DND-41 (cell line): Measurements from ENCODE around the gene CDK16.

Experiments
- ATAC-seq: fragments of 200-7000 bp; cut with Tn5 transposase; 3 replicates; pipeline ENCODE4 v1.9.1; 2021; ENCODE audit warnings: low read depth; ENCODE audit not compliant: insufficient read depth
- DNase-seq: peaks from one replicate; pipeline ENCODE4 v3.0.0-alpha.2; 2020
- H2AFZ ChIP-seq: 2 replicates; pipeline ENCODE4 v1.6.0; 2012; ENCODE audit warnings: low read depth, low read length
- H3K27ac ChIP-seq: 2 replicates; pipeline ENCODE4 v1.5.1; 2012; ENCODE audit warnings: low read length, inconsistent platforms
- H3K27me3 ChIP-seq: fragments of 200-600 bp; sonication (generic); 2 replicates; pipeline ENCODE4 v1.6.0; 2012; ENCODE audit warnings: low read length, mild to moderate bottlenecking, inconsistent platforms; ENCODE audit not compliant: insufficient read depth, poor library complexity
- H3K36me3 ChIP-seq: 2 replicates; pipeline ENCODE4 v1.5.1; 2012; ENCODE audit warnings: low read length, inconsistent platforms; ENCODE audit not compliant: insufficient read depth
- H3K4me1 ChIP-seq: 2 replicates; pipeline ENCODE4 v1.5.1; 2012; ENCODE audit warnings: mild to moderate bottlenecking, low read length; ENCODE audit not compliant: insufficient read depth
- H3K4me2 ChIP-seq: 2 replicates; pipeline ENCODE4 v1.6.0; 2012; ENCODE audit warnings: mild to moderate bottlenecking, moderate library complexity, low read length, inconsistent platforms; ENCODE audit not compliant: insufficient read depth
- H3K4me3 ChIP-seq, 2 experiments: fragments of 200-600 bp in 1 of 2; shearing (Covaris generic) in 1 of 2; 2 replicates each; pipeline ENCODE4 v1.5.1; 2012 to 2016; ENCODE audit warnings: inconsistent platforms in 2 of 2, low read length in 2 of 2, mild to moderate bottlenecking in 2 of 2, low read depth in 1 of 2, moderate library complexity in 1 of 2
- H3K79me2 ChIP-seq: 2 replicates; pipeline ENCODE4 v1.6.0; 2012; ENCODE audit warnings: low read length, inconsistent platforms; ENCODE audit not compliant: insufficient read depth
- H3K9ac ChIP-seq: 2 replicates; pipeline ENCODE4 v1.6.0; 2012; ENCODE audit warnings: low read depth, mild to moderate bottlenecking, inconsistent platforms, low read length, moderate library complexity
- H3K9me3 ChIP-seq: 2 replicates; pipeline ENCODE4 v1.5.1; 2012; ENCODE audit warnings: low read length, moderate library complexity, mild to moderate bottlenecking, inconsistent platforms; ENCODE audit not compliant: insufficient read depth, severe bottlenecking
- H4K20me1 ChIP-seq: 2 replicates; pipeline ENCODE4 v1.6.0; 2012; ENCODE audit warnings: low read length; ENCODE audit not compliant: insufficient read depth
- CTCF ChIP-seq: IDR thresholded peaks from 2 replicates; pipeline ENCODE4 v1.5.1; 2012; ENCODE audit warnings: borderline replicate concordance, low read length, moderate library complexity, mild to moderate bottlenecking; ENCODE audit not compliant: poor library complexity, severe bottlenecking; ENCODE audit errors: extremely low read depth
- EZH2 ChIP-seq: IDR thresholded peaks from 3 replicates; pipeline ENCODE4 v1.6.1; 2012; ENCODE audit warnings: borderline replicate concordance, low read depth, mild to moderate bottlenecking, moderate library complexity, low read length, inconsistent platforms; ENCODE audit not compliant: severe bottlenecking

CDK16 gene

GRCh38 chrX:47175588-47175980 lies 42.9 kb upstream of the CDK16 start:
- Histone ChIP-seq H3K79me2 (no peaks in the 10 kb centered on the region), H2AFZ (no peak overlapping the region), H3K4me3 (no peak overlapping the region), H3K36me3 (peaks cover 98% of the 10 kb centered on the region), H3K4me2 (no peak overlapping the region), H3K4me1 (no peaks in the 10 kb centered on the region), H3K27me3 (no peaks in the 10 kb centered on the region), H3K27ac (no peak overlapping the region), H4K20me1 (peaks cover 15% of the 10 kb centered on the region), H3K9ac (no peak overlapping the region), H3K9me3 (no peaks in the 10 kb centered on the region)
- ATAC-seq (no peak), DNase-seq (no peak)
- no peak for TF ChIP-seq EZH2
- no peak for TF ChIP-seq CTCF

GRCh38 chrX:47176101-47176740 lies 42.3 kb upstream of the CDK16 start:
- Histone ChIP-seq H2AFZ (no peak overlapping the region), H3K36me3 (peaks cover 98% of the 10 kb centered on the region), H3K27ac (no peak overlapping the region), H3K4me1 (no peaks in the 10 kb centered on the region), H3K27me3 (no peaks in the 10 kb centered on the region), H3K4me3 (no peak overlapping the region), H3K9me3 (no peaks in the 10 kb centered on the region), H3K79me2 (no peaks in the 10 kb centered on the region), H3K4me2 (no peak overlapping the region), H3K9ac (no peak overlapping the region), H4K20me1 (peaks cover 13% of the 10 kb centered on the region)
- ATAC-seq (no peak), DNase-seq (no peak)
- TF ChIP-seq CTCF (no peak), EZH2 (no peak)

GRCh38 chrX:47177079-47177478 lies 41.4 kb upstream of the CDK16 start:
- peaks cover 98% of the 10 kb centered on the region for H3K36me3 ChIP-seq
- H4K20me1 ChIP-seq: peaks cover 9% of the 10 kb centered on the region; the same call in 1 of the 2 replicates
- no peak for TF ChIP-seq EZH2
- TF ChIP-seq CTCF: no peak

GRCh38 chrX:47178337-47178736 lies 40.1 kb upstream of the CDK16 start:
- Histone ChIP-seq H3K9me3 (no peaks in the 10 kb centered on the region), H3K79me2 (no peaks in the 10 kb centered on the region), H3K9ac (no peak overlapping the region), H3K4me2 (no peak overlapping the region), H3K36me3 (peaks cover 94% of the 10 kb centered on the region), H3K27me3 (no peaks in the 10 kb centered on the region), H3K4me3 (no peak overlapping the region), H4K20me1 (peaks cover 9% of the 10 kb centered on the region; the same call in 1 of the 2 replicates), H3K4me1 (no peaks in the 10 kb centered on the region), H2AFZ (no peak overlapping the region), H3K27ac (no peak overlapping the region)
- DNase-seq (no peak), ATAC-seq (no peak)
- TF ChIP-seq EZH2 (no peak), CTCF (no peak)

More at GRCh38 chrX:47177079-47177478, 41.4 kb upstream of the CDK16 start:
- Histone ChIP-seq H3K4me1 (no peaks in the 10 kb centered on the region), H2AFZ (no peak overlapping the region), H3K27me3 (no peaks in the 10 kb centered on the region), H3K27ac (no peak overlapping the region), H3K4me2 (no peak overlapping the region), H3K9ac (no peak overlapping the region), H3K4me3 (no peak overlapping the region), H3K79me2 (no peaks in the 10 kb centered on the region), H3K9me3 (no peaks in the 10 kb centered on the region)
- no peak for DNase-seq
- no peak for ATAC-seq
